BJ (cell line): ENCODE measurements around the gene ITSN1. TPM values are rescaled to one million over a fixed set of nuclear protein-coding genes. Genes with fewer than 3 reads are reported as not detected.

ENCODE experiments used
- CTCF ChIA-PET: fragments of 350-600 bp; formaldehyde crosslinking; extraction: SDS; loops from one replicate; lab custom pipeline; 2021; ENCODE audit warnings: antibody characterized with exemption, inconsistent platforms; lab: Yijun Ruan, JAX
- POLR2A ChIA-PET: fragments of 300-600 bp; sonication (Branson Sonifier 250); formaldehyde crosslinking; extraction: SDS; loops from one replicate; lab custom pipeline; 2021; ENCODE audit warnings: antibody characterized with exemption; lab: Charles Lee
- DNase-seq: peaks from one replicate; pipeline ENCODE4 v3.0.0-alpha.2; 2011; ENCODE audit warnings: low read depth
- H3K27me3 ChIP-seq: 2 replicates; pipeline ENCODE4 v1.6.0; 2011; ENCODE audit warnings: low read length; ENCODE audit not compliant: control insufficient read depth, insufficient read depth
- H3K36me3 ChIP-seq: 2 replicates; pipeline ENCODE4 v1.5.1; 2011; ENCODE audit warnings: low read length; ENCODE audit not compliant: control insufficient read depth, insufficient read depth
- H3K4me3 ChIP-seq: 2 replicates; pipeline ENCODE4 v1.5.1; 2011; ENCODE audit warnings: low read depth, mild to moderate bottlenecking, control low read depth, low read length
- polyA plus RNA-seq: library from polyadenylated mRNA; depleted of rRNA; stranded (reverse); fragments of >200 nt; gene quantifications from 2 replicates; pipeline ENCODE4 v1.2.3, GENCODE V29; 2011
- TF ChIP-seq, protein P1 (sequence below): IDR thresholded peaks from 2 replicates; pipeline ENCODE4 v1.5.1; 2011; ENCODE audit warnings: low read depth, mild to moderate bottlenecking, control low read depth, inconsistent platforms, low read length, moderate library complexity; ENCODE audit not compliant: insufficient read depth

The ITSN1 gene
- polyA plus RNA-seq, 1 experiment: 68.4 TPM

DNA sequence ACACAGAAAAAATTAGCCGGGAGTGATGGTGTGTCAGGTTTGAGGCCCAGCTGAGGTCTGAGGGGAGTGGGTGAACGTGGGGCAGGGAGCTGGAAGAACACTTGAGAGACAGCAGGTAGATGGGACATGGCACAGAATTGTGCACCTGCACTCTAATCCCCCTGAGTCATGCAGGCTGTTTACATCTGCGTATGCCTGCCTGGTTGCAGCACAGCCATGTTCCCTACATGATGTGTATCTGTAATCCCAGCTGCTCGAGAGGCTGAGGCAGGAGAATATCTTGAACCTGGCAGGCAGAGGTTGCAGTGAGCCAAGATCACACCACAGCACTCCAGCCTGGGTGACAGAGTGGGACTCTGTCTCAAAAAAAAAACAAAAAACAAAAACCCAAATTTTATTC is 228.5 kb downstream of the ITSN1 start:
- ChIA-PET CTCF (interaction anchor here (1.0 kb wide), 1 partner anchor 119 kb away, joined by 4 read pairs; no protein-coding TSS in a partner anchor), POLR2A (interaction anchor here (0.6 to 0.7 kb wide), 2 partner anchors 16 to 128 kb away, joined by 3 read pairs; no protein-coding TSS in a partner anchor)
- TF ChIP-seq, protein P1, sequence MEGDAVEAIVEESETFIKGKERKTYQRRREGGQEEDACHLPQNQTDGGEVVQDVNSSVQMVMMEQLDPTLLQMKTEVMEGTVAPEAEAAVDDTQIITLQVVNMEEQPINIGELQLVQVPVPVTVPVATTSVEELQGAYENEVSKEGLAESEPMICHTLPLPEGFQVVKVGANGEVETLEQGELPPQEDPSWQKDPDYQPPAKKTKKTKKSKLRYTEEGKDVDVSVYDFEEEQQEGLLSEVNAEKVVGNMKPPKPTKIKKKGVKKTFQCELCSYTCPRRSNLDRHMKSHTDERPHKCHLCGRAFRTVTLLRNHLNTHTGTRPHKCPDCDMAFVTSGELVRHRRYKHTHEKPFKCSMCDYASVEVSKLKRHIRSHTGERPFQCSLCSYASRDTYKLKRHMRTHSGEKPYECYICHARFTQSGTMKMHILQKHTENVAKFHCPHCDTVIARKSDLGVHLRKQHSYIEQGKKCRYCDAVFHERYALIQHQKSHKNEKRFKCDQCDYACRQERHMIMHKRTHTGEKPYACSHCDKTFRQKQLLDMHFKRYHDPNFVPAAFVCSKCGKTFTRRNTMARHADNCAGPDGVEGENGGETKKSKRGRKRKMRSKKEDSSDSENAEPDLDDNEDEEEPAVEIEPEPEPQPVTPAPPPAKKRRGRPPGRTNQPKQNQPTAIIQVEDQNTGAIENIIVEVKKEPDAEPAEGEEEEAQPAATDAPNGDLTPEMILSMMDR: no peak
- Histone ChIP-seq H3K27me3 (peaks cover 2% of the 10 kb centered on the region; the same call in 1 of the 2 replicates), H3K4me3 (no peak overlapping the region), H3K36me3 (no peaks in the 10 kb centered on the region)
- no peak for DNase-seq

GRCh38 chr21:33871171-33871570 is 228.9 kb downstream of the ITSN1 start:
- Histone ChIP-seq H3K36me3 (no peaks in the 10 kb centered on the region), H3K4me3 (no peak overlapping the region), H3K27me3 (peaks cover 2% of the 10 kb centered on the region; the same call in 1 of the 2 replicates)
- ChIA-PET CTCF (interaction anchor here (1.0 kb wide), 1 partner anchor 120 kb away, joined by 4 read pairs; no protein-coding TSS in a partner anchor), POLR2A (interaction anchor here (0.6 to 0.7 kb wide), 2 partner anchors 17 to 128 kb away, joined by 3 read pairs; no protein-coding TSS in a partner anchor)
- TF ChIP-seq, protein P1: no peak
- no peak for DNase-seq

DNA sequence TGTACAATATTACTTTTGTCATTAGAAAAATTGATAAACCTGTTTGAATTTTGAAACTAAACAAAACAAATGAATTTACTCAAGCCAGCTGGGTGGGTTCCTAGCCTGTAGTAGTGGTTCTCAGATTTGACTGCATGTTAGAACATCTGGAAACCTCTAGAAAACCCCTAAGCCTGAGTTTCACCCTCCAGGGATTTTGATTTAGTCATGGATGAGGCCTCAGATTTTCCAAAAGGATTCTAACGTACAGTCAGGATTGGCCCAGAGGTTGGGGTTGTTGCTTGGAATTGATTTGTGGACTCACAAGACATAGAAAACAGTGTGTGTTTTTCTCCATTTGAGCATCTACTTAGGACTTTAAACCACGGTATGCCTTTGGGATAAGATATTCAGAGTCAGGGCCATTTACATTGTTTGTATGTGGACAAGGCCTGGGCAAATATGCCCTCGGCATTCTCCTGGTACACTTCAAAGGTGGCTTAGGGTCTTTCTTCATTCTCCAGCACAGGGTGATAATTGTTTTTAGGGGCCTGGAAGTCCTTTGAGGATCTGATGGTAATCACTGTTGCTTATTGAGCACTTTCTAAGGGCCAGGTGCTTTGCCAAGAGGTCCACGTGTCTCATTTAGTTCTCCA is 230.7 kb downstream of the ITSN1 start:
- DNase-seq: no peak
- TF ChIP-seq, protein P1: no peak
- ChIA-PET CTCF (no interaction called here), POLR2A (no interaction called here)
- Histone ChIP-seq H3K4me3 (no peak overlapping the region), H3K36me3 (no peaks in the 10 kb centered on the region), H3K27me3 (peaks cover 2% of the 10 kb centered on the region; the same call in 1 of the 2 replicates)

DNA sequence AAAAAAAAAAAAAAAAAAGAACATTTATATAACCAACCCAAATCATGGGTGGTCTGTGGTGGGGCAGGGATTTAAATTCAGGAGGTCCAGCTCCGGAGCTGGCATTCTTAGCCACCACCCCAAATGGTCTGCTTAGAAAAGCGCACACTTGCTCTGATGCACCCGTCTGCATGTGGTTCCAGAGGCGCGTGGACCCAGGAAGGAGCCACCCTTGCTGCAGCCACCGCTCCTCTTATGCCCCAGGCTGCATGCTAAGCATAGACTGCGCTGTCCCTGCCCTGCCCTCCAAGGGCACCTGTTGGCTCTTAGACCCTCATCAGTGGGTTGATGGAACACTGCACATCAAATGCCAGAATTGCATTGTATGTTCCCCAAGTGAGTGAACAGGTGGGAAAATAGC is 231.9 kb downstream of the ITSN1 start:
- H3K36me3 ChIP-seq: no peaks in the 10 kb centered on the region
- DNase-seq: no peak
- H3K4me3 ChIP-seq: no peak overlapping the region
- H3K27me3 ChIP-seq: peaks cover 2% of the 10 kb centered on the region; the same call in 1 of the 2 replicates
- TF ChIP-seq, protein P1: no peak
- ChIA-PET CTCF (interaction anchor here (0.9 kb wide), 1 partner anchor 54 kb away, joined by 3 read pairs; no protein-coding TSS in a partner anchor), POLR2A (no interaction called here)

DNA sequence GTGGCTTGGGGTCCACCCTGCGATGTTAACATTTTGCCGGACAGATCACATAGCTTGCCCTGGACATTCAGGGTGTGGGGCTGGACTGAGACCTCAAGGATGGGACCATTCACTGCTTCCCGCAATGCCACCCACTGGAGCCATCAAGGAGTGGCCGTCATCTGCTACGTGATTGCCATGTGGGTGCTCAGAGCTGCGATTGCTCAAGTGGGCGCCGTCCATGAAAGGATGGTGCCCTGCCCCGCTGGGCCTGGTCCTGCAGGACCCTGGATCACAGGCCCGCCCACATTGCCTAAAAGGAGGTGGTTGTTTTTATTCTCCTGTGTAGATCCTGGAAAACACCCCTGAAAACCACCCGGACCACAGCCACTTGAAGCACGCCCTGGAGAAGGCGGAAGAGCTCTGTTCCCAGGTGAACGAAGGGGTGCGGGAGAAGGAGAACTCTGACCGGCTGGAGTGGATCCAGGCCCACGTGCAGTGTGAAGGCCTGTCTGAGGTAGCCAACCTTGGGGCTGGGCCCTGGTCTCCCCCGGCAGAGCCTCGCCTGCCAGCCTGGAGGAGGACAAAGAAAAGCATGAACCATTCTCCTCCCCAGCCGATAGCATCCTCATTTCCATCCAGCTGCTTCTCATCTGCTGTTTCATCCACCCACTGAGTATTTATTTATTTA is 232.9 kb downstream of the ITSN1 start:
- no peaks in the 10 kb centered on the region for H3K36me3 ChIP-seq
- H3K27me3 ChIP-seq: no peaks in the 10 kb centered on the region
- no peak overlapping the region for H3K4me3 ChIP-seq
- POLR2A ChIA-PET: no interaction called here
- TF ChIP-seq, protein P1: no peak
- no peak for DNase-seq
- CTCF ChIA-PET: no interaction called here
